Fibroblast of lung (primary cell): ENCODE results near the gene RBM33.

Experiments
- CTCF ChIP-seq, 2 donors: IDR thresholded peaks in 1 of 2; conservative IDR thresholded peaks in 1 of 2; 1 replicate in 1 of 2; 2 replicates in 1 of 2; pipeline ENCODE4 v1.5.1; 2011 to 2012; ENCODE audit warnings: low read length in 2 of 2, control low read depth in 1 of 2, inconsistent platforms in 1 of 2, low read depth in 1 of 2, mild to moderate bottlenecking in 1 of 2
- EZH2 ChIP-seq: IDR thresholded peaks from 2 replicates; pipeline ENCODE4 v1.5.1; 2012; ENCODE audit warnings: low read length, control low read depth, mild to moderate bottlenecking; ENCODE audit errors: missing control alignments

GRCh38 chr7:155714702-155715101, 70.2 kb downstream of the RBM33 start:
- TF ChIP-seq EZH2 (no peak), CTCF (conservative IDR thresholded peaks at IDR 0.05 in 1 of 2, IDR thresholded peaks at IDR 0.05 in 1 of 2; ENCODE audit: low read depth in 1 of 2, low read length in 2 of 2) (no peak)
